HepG2 (cell line): ENCODE data around the gene NUDT3. TPM values are rescaled to one million over a fixed set of nuclear protein-coding genes. Genes with fewer than 3 reads are reported as not detected.

Experiments
- CCDC6 ChIP-seq: sonication (generic); formaldehyde crosslinking; IDR thresholded peaks from 2 replicates; pipeline ENCODE4 v1.8.1; 2022; ENCODE audit warnings: mild to moderate bottlenecking, missing genetic modification reagents, moderate library complexity
- DMAP1 ChIP-seq: IDR thresholded peaks from 2 replicates; pipeline ENCODE4 v1.6.1; 2016
- RELA ChIP-seq: sonication (generic); formaldehyde crosslinking; IDR thresholded peaks from 2 replicates; pipeline ENCODE4 v1.4.0; 2020; ENCODE audit warnings: missing genetic modification reagents
- SMC3 ChIP-seq: IDR thresholded peaks from 2 replicates; pipeline ENCODE4 v1.6.1; 2011; ENCODE audit warnings: low read length, improper control_type of control experiment
- U2AF2 ChIP-seq: fragments of 200-400 bp; formaldehyde crosslinking; IDR thresholded peaks from 2 replicates; pipeline ENCODE4 v1.6.1; 2017; ENCODE audit warnings: low read depth, mild to moderate bottlenecking, low read length
- ZBTB8A ChIP-seq: sonication (generic); formaldehyde crosslinking; IDR thresholded peaks from 2 replicates; pipeline ENCODE4 v1.4.0; 2020; ENCODE audit warnings: mild to moderate bottlenecking, low read depth, missing genetic modification reagents, borderline replicate concordance
- ZFX ChIP-seq: sonication (generic); formaldehyde crosslinking; IDR thresholded peaks from 2 replicates; pipeline ENCODE4 v1.4.0; 2020; ENCODE audit warnings: mild to moderate bottlenecking, low read depth, missing genetic modification reagents, moderate library complexity
- ZNF230 ChIP-seq: sonication (generic); formaldehyde crosslinking; IDR thresholded peaks from 2 replicates; pipeline ENCODE4 v1.4.0; 2020; ENCODE audit warnings: mild to moderate bottlenecking, missing genetic modification reagents
- ZNF674 ChIP-seq: sonication (generic); formaldehyde crosslinking; IDR thresholded peaks from 2 replicates; pipeline ENCODE4 v1.5.0; 2020; ENCODE audit warnings: low read depth, mild to moderate bottlenecking, missing genetic modification reagents
- ZNF772 ChIP-seq: sonication (generic); formaldehyde crosslinking; IDR thresholded peaks from 2 replicates; pipeline ENCODE4 v1.5.0; 2020; ENCODE audit warnings: mild to moderate bottlenecking, missing genetic modification reagents
- polyA plus RNA-seq, 8 experiments: library from polyadenylated mRNA; depleted of rRNA in 3 of 8; stranded (reverse) in 7 of 8; unstranded in 1 of 8; fragments of >200 nt; fragmentation: Illumina TruSeq in 4 of 8; extraction: Trizol in 4 of 8; gene quantifications; 2 replicates each; pipeline versions ENCODE4 v1.2.1 to v1.2.3, GENCODE V29; 2011 to 2016; ENCODE audit warnings: low read depth in 4 of 8, missing spikeins in 1 of 8, mixed read lengths in 1 of 8; ENCODE audit not compliant: insufficient read depth in 1 of 8
- total RNA-seq, 5 experiments: library from RNA; depleted of rRNA; stranded (reverse); fragments of >200 nt; fragmentation: Illumina TruSeq; extraction: Trizol; gene quantifications; 2 replicates each; pipeline ENCODE4 v1.2.3, GENCODE V29; 2016; ENCODE audit warnings: low read depth in 1 of 5
- TF ChIP-seq, protein P1 (sequence below): IDR thresholded peaks from 2 replicates; pipeline ENCODE4 v1.6.1; 2016; ENCODE audit warnings: low read depth
- TF ChIP-seq, protein P2 (sequence below): IDR thresholded peaks from 2 replicates; pipeline ENCODE4 v1.6.1; 2012; ENCODE audit warnings: low read length, improper control_type of control experiment
- TF ChIP-seq, protein P3 (sequence below): sonication (generic); formaldehyde crosslinking; IDR thresholded peaks from 2 replicates; pipeline ENCODE4 v1.4.0; 2020; ENCODE audit warnings: missing genetic modification reagents
- TF ChIP-seq, protein P4 (sequence below): sonication (generic); formaldehyde crosslinking; IDR thresholded peaks from 2 replicates; pipeline ENCODE4; 2020; ENCODE audit warnings: missing genetic modification reagents, mild to moderate bottlenecking, borderline replicate concordance

The NUDT3 gene
- total and polyA plus RNA-seq, 2 of the 13 experiments (the other 11 are each of a cell fraction or from before 2014, with no cell fraction given), result 20.2 to 20.6 TPM

DNA sequence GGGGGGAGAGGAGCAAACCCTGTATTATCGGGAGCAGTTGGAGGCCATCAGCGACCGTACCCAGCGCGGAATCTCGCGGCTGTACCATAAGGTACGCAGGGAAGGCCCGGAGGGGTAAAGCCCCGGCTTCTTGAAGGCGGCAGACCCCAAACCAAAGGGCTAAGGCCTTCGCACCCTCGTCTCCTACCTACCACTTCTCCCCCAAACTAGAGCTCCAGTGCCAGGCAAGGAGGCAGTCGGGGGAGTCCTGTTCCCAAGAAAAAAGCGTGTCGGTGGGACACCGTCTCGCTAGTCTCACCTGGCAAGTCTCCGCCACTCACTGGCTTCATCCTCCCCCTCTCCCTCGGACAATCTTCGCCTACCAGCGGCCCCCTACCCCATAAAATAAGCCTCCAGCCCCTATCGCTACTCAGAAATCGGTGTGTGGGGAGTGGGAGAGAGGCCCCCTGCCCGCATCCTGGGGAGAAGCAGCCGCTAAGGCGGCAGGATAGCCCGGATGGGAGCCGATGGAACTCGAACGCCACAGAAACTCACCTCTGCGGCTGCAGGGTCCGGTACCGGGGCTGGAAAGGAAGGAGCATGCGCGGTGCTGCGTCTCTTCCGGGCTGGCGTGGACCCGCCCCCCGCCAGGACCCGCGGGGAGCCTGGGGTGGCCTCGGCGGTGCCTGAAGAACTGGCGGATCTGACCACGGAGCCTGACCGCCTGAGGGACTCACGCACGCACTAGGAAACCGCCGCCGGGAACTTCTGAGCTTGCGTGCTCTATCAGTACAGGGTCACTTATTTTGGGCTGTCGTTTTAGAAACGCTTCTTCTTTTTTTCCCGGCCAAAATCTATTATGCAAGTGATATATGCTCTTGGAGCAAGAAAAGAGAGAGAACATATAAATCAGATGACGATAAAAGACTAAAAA is 33.3 kb upstream of the NUDT3 start, which contains the start of gene RPS10 (continued):
- TF ChIP-seq CCDC6 (CRISPR knock-in tag) (no peak; the same call in 1 of the 2 replicates), SMC3 (no peak), RELA (CRISPR knock-in tag) (no peak), ZNF772 (CRISPR knock-in tag) (peak; percentile 94), ZBTB8A (CRISPR knock-in tag) (0 out of 2 replicates have a peak, but pooled peaks have one; percentile 11), ZFX (peak; percentile 88), DMAP1 (CRISPR knock-in tag) (peak; percentile 97), ZNF674 (no peak), U2AF2 (no peak), ZNF230 (CRISPR knock-in tag) (peak; percentile 84; the same call in 1 of the 2 replicates)
- TF ChIP-seq, protein P1, sequence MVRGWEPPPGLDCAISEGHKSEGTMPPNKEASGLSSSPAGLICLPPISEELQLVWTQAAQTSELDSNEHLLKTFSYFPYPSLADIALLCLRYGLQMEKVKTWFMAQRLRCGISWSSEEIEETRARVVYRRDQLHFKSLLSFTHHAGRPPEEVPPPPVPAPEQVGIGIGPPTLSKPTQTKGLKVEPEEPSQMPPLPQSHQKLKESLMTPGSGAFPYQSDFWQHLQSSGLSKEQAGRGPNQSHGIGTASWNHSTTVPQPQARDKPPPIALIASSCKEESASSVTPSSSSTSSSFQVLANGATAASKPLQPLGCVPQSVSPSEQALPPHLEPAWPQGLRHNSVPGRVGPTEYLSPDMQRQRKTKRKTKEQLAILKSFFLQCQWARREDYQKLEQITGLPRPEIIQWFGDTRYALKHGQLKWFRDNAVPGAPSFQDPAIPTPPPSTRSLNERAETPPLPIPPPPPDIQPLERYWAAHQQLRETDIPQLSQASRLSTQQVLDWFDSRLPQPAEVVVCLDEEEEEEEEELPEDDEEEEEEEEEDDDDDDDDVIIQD (CRISPR knock-in tag), result no peak
- TF ChIP-seq, protein P2, sequence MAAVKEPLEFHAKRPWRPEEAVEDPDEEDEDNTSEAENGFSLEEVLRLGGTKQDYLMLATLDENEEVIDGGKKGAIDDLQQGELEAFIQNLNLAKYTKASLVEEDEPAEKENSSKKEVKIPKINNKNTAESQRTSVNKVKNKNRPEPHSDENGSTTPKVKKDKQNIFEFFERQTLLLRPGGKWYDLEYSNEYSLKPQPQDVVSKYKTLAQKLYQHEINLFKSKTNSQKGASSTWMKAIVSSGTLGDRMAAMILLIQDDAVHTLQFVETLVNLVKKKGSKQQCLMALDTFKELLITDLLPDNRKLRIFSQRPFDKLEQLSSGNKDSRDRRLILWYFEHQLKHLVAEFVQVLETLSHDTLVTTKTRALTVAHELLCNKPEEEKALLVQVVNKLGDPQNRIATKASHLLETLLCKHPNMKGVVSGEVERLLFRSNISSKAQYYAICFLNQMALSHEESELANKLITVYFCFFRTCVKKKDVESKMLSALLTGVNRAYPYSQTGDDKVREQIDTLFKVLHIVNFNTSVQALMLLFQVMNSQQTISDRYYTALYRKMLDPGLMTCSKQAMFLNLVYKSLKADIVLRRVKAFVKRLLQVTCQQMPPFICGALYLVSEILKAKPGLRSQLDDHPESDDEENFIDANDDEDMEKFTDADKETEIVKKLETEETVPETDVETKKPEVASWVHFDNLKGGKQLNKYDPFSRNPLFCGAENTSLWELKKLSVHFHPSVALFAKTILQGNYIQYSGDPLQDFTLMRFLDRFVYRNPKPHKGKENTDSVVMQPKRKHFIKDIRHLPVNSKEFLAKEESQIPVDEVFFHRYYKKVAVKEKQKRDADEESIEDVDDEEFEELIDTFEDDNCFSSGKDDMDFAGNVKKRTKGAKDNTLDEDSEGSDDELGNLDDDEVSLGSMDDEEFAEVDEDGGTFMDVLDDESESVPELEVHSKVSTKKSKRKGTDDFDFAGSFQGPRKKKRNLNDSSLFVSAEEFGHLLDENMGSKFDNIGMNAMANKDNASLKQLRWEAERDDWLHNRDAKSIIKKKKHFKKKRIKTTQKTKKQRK, result no peak
- TF ChIP-seq, protein P3, sequence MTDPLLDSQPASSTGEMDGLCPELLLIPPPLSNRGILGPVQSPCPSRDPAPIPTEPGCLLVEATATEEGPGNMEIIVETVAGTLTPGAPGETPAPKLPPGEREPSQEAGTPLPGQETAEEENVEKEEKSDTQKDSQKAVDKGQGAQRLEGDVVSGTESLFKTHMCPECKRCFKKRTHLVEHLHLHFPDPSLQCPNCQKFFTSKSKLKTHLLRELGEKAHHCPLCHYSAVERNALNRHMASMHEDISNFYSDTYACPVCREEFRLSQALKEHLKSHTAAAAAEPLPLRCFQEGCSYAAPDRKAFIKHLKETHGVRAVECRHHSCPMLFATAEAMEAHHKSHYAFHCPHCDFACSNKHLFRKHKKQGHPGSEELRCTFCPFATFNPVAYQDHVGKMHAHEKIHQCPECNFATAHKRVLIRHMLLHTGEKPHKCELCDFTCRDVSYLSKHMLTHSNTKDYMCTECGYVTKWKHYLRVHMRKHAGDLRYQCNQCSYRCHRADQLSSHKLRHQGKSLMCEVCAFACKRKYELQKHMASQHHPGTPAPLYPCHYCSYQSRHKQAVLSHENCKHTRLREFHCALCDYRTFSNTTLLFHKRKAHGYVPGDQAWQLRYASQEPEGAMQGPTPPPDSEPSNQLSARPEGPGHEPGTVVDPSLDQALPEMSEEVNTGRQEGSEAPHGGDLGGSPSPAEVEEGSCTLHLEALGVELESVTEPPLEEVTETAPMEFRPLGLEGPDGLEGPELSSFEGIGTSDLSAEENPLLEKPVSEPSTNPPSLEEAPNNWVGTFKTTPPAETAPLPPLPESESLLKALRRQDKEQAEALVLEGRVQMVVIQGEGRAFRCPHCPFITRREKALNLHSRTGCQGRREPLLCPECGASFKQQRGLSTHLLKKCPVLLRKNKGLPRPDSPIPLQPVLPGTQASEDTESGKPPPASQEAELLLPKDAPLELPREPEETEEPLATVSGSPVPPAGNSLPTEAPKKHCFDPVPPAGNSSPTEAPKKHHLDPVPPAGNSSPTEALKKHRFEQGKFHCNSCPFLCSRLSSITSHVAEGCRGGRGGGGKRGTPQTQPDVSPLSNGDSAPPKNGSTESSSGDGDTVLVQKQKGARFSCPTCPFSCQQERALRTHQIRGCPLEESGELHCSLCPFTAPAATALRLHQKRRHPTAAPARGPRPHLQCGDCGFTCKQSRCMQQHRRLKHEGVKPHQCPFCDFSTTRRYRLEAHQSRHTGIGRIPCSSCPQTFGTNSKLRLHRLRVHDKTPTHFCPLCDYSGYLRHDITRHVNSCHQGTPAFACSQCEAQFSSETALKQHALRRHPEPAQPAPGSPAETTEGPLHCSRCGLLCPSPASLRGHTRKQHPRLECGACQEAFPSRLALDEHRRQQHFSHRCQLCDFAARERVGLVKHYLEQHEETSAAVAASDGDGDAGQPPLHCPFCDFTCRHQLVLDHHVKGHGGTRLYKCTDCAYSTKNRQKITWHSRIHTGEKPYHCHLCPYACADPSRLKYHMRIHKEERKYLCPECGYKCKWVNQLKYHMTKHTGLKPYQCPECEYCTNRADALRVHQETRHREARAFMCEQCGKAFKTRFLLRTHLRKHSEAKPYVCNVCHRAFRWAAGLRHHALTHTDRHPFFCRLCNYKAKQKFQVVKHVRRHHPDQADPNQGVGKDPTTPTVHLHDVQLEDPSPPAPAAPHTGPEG (CRISPR knock-in tag), result 0 out of 2 replicates have a peak, but pooled peaks have one; percentile 45
- TF ChIP-seq, protein P4, sequence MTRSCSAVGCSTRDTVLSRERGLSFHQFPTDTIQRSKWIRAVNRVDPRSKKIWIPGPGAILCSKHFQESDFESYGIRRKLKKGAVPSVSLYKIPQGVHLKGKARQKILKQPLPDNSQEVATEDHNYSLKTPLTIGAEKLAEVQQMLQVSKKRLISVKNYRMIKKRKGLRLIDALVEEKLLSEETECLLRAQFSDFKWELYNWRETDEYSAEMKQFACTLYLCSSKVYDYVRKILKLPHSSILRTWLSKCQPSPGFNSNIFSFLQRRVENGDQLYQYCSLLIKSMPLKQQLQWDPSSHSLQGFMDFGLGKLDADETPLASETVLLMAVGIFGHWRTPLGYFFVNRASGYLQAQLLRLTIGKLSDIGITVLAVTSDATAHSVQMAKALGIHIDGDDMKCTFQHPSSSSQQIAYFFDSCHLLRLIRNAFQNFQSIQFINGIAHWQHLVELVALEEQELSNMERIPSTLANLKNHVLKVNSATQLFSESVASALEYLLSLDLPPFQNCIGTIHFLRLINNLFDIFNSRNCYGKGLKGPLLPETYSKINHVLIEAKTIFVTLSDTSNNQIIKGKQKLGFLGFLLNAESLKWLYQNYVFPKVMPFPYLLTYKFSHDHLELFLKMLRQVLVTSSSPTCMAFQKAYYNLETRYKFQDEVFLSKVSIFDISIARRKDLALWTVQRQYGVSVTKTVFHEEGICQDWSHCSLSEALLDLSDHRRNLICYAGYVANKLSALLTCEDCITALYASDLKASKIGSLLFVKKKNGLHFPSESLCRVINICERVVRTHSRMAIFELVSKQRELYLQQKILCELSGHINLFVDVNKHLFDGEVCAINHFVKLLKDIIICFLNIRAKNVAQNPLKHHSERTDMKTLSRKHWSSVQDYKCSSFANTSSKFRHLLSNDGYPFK (CRISPR knock-in tag), result peak; percentile 94
